Measurements from ENCODE around the gene ROCK2.

Gene ROCK2

DNA sequence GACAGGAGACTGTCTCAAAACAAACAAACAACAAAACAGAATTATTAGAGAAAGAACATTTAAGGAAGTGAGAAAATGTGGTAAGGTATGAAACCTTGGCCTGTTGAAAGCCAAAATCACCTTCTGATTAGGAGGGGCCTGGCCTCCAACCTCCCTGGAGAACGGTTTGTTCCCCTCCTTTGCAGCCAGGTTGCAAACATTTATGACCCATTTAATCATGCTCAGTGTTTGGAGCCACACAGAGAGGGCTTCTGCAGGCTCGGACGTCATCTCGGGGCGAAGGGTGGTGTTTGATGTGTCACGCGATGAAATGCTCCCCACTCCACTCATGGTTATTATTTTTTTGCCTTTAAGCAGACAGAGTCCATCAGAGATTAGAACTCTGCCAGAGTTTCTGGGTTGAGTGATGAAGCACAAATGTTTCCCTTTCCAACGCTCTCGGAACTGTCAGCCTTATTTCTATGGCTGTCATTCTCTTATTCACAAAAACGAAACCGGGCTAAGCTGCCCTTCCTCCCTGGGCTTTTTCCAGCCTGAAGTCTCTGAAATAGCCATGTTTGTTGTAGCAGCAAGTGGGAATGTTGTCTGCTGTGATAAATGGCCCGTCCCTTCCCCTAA, 33.6 kb upstream of the ROCK2 start:
- no peak overlapping the region for H3K27ac ChIP-seq
- TF ChIP-seq, protein P1, sequence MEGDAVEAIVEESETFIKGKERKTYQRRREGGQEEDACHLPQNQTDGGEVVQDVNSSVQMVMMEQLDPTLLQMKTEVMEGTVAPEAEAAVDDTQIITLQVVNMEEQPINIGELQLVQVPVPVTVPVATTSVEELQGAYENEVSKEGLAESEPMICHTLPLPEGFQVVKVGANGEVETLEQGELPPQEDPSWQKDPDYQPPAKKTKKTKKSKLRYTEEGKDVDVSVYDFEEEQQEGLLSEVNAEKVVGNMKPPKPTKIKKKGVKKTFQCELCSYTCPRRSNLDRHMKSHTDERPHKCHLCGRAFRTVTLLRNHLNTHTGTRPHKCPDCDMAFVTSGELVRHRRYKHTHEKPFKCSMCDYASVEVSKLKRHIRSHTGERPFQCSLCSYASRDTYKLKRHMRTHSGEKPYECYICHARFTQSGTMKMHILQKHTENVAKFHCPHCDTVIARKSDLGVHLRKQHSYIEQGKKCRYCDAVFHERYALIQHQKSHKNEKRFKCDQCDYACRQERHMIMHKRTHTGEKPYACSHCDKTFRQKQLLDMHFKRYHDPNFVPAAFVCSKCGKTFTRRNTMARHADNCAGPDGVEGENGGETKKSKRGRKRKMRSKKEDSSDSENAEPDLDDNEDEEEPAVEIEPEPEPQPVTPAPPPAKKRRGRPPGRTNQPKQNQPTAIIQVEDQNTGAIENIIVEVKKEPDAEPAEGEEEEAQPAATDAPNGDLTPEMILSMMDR (IDR thresholded peaks at IDR 0.05), result no peak
- no peak for TF ChIP-seq ZFX (IDR thresholded peaks at IDR 0.05; ENCODE audit: borderline replicate concordance)

DNA sequence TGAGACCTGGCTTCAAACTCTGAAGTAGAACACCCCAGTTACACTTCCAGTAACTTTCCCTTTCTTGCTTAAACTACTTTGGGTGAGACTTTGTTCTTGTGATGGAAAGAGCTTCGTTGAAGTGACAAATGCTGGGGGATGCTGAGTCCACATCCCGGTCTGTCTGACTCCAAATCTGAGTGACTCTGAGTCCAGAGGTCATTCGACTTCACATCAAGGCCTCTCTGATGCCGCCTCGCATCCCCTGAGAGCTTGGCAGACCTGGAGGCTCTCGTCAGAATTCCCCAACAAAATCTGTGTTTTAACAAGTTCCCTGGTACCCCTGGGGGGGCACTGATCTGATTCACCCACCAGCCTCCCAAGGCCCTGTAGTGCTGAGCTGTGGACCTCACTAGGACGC, 31.6 kb upstream of the ROCK2 start:
- H3K27ac ChIP-seq, result no peak overlapping the region
- TF ChIP-seq, protein P1 (IDR thresholded peaks at IDR 0.05), result no peak
- no peak for TF ChIP-seq ZFX (IDR thresholded peaks at IDR 0.05; ENCODE audit: borderline replicate concordance)

DNA sequence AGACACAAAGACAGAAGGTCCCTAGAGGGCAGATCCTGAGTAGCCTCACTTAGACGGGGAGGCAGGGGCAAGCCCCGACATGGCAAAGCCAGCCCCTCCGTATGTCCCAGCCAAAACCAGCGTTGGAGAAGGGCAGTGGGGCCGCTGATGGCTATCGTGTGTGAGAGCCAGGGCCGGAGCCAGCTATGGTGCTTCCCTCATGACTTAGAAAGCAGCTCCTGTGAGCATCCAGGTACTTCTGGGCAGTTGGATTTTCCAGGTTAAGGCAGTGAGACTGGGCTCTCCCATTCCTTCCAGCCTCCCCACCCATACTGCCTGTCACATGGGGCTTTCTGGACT, 31.2 kb upstream of the ROCK2 start:
- no peak for TF ChIP-seq ZFX (IDR thresholded peaks at IDR 0.05; ENCODE audit: borderline replicate concordance)
- TF ChIP-seq, protein P1 (IDR thresholded peaks at IDR 0.05), result no peak

DNA sequence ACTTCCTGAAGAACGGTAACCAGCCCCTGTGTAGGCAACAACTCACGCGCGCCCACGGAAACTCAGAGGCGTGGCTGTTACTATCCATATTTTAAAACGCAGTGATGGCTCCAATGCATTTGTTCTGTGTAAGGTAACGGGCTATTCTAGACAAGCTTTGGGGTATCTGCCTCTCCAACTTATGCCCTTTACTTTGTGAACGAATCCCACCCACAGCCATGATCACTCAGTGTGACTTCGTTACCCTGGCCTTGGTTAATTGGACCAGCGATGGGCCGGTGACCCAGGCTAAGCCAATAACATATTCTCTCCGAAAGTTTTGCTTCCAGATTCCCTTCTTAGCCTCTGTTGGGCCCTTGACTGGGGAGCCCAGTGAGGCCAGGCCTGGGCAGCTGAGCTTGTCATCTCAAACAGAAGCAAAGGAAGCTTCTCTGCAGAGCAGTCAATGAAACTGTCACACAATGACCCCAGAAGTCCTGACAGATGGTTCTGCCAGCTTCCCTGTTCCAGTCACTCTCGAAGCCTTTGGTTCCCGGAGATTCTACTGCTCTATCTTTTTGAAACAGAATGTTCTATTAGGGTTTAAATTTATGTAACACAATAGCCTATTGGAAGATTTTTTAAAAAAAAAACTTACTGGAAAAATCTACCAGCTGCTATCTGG, 30.7 kb upstream of the ROCK2 start:
- no peak overlapping the region for H3K27ac ChIP-seq
- TF ChIP-seq, protein P1 (IDR thresholded peaks at IDR 0.05), result no peak
- TF ChIP-seq ZFX (IDR thresholded peaks at IDR 0.05; ENCODE audit: borderline replicate concordance), result no peak

More for the DNA sequence above, 31.2 kb upstream of the ROCK2 start:
- no peak overlapping the region for H3K27ac ChIP-seq

DNA sequence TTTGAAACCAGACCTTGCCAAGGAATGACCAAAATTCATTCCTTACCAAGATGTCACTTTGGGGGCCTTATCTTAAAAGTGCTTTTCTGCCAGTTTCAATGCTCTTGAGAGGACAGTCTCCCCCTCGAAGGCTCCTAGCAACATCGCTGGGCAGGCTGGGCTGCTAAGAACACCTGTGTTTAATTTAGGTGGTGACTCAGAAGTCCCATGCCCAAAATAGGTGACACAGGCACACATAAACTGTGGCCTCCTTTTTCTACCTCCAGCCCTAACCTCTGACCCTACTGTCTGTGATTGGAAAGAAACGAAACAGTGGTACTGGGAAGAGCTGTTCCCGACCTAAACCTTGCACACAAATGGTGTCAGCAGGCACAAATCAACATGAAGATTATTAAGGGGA, 28.7 kb upstream of the ROCK2 start:
- TF ChIP-seq, protein P1 (IDR thresholded peaks at IDR 0.05), result no peak
- TF ChIP-seq ZFX (IDR thresholded peaks at IDR 0.05; ENCODE audit: borderline replicate concordance), result no peak
- no peak overlapping the region for H3K27ac ChIP-seq

DNA sequence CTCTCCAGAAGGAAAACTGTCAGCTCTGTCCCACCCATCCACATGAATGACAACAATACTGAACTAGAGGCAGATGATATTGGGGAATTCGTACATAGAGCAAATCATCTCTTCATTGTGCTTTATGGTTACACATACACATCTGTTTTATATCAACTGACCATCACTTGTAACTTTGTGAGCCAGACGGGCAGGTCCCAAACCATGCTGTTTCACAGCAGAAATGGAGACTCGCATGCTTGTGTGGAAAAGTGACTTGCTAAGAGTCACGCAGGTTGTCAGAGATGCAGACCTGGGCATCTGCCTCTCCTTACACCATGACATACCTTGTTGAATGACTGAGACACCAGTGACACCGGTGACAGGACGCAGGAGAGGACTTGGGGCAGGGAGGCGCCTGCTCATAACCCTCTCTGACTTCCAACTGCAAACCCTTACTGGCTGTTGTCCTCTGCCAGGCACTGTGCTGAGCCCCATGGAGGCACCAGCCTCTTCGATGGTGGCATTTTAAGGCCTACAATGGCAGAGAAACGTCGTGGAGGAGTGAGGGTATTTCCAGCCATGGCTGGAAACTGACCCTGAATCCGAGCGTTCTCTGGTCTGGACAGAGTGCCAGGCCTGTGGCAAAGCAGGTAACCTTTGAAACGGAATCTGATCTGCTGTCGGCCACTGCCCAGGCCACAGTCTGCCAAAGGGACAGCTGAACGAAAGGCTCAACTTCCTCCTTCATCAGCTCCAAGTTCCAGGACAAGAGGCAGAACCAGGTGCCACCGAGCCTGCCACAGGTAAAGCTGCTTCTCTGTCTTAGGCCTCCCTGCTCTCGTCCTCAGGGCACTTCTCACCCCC, 26.9 kb upstream of the ROCK2 start:
- TF ChIP-seq, protein P1 (IDR thresholded peaks at IDR 0.05), result no peak
- TF ChIP-seq ZFX (IDR thresholded peaks at IDR 0.05; ENCODE audit: borderline replicate concordance), result no peak
- no peak overlapping the region for H3K27ac ChIP-seq
